NCI-H1436 (cell line): ENCODE results near the gene PFKFB4.
"Not testable (repeated sequence)": the region's sequence is repeated elsewhere in the genome, so short reads cannot be mapped to it uniquely, and the experiment has no call there.

Experiments used
- DNase-seq: peaks from one replicate; lab custom pipeline; 2025; lab: John Stamatoyannopoulos, UW

Gene PFKFB4

GRCh38 chr3:48492461-48493202, 64.0 kb downstream of the PFKFB4 start:
- DNase-seq, result no peak

GRCh38 chr3:48486952-48487351, 69.7 kb downstream of the PFKFB4 start:
- no peak for DNase-seq

- DNase-seq, result not testable (repeated sequence)
Observed at GRCh38 chr3:48482822-48483221, 73.8 kb downstream of the PFKFB4 start.

- not testable (repeated sequence) for DNase-seq
Observed at GRCh38 chr3:48480891-48481290, 75.7 kb downstream of the PFKFB4 start.

- DNase-seq, result no peak
Observed at GRCh38 chr3:48478626-48479555, 77.7 kb downstream of the PFKFB4 start.

GRCh38 chr3:48477959-48478520, 78.6 kb downstream of the PFKFB4 start:
- no peak for DNase-seq

- DNase-seq, result no peak
Observed at GRCh38 chr3:48476426-48477053, 80.1 kb downstream of the PFKFB4 start.

- DNase-seq, result no peak
Observed at GRCh38 chr3:48475188-48475587, 81.4 kb downstream of the PFKFB4 start.

GRCh38 chr3:48474619-48475018, 82.0 kb downstream of the PFKFB4 start:
- no peak for DNase-seq

- DNase-seq, result not testable (repeated sequence)
Observed at GRCh38 chr3:48474031-48474430, 82.6 kb downstream of the PFKFB4 start.

GRCh38 chr3:48473617-48473952, 83.0 kb downstream of the PFKFB4 start:
- DNase-seq, result no peak

- DNase-seq, result peak; percentile 65
Observed at GRCh38 chr3:48472923-48473616, 83.5 kb downstream of the PFKFB4 start.

- DNase-seq, result no peak
Observed at GRCh38 chr3:48472673-48472922, 84.0 kb downstream of the PFKFB4 start.

- no peak for DNase-seq
Observed at GRCh38 chr3:48470286-48470685, 86.3 kb downstream of the PFKFB4 start.

GRCh38 chr3:48469046-48469915, 87.3 kb downstream of the PFKFB4 start:
- no peak for DNase-seq

GRCh38 chr3:48468329-48468731, 88.3 kb downstream of the PFKFB4 start:
- no peak for DNase-seq
